COLO668 (cell line): ENCODE measurements around the gene CACNA2D2.
A peak's percentile ranks its signal among the peaks of the same experiment; 100 is the strongest.

Experiments
- DNase-seq: peaks from one replicate; lab custom pipeline; 2025; ENCODE audit not compliant: unreplicated experiment; lab: John Stamatoyannopoulos, UW

CACNA2D2 gene

DNA sequence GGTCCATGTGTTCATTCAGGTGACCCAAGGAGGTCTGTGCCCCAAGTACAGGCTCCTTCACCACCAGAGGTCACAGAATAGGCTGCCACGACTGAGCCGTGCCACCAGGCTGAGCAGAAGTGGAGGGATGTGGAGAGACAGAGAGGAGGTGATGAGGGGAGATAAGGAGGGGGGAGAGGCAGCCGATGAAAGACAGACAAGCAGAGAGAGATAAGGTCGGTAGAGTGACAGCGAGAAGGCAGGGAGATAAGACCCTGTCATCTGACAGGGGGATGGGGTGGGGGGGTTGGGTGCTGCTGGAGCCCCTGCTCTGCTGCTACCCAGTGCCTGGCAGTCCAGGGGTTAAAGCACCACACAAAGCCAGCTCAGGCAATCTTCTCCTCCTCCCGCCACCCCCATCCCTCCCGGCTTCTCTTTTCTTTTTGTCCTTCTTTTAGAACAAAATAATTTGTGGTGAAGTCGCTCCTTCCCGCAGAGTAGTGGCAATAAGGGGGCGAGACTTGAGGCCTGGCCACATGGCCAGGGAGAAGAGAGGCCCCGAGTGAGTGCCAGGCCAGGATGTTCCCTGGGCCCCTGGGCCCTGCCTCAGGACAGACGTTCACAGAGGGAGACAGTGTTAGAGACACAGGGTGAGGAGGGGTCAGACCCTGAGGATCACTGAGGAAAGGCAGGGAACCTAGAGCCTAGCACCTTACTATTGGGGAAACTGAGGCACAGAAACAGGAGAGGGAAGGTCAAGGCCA, 67.9 kb downstream of the CACNA2D2 start:
- DNase-seq: no peak

DNA sequence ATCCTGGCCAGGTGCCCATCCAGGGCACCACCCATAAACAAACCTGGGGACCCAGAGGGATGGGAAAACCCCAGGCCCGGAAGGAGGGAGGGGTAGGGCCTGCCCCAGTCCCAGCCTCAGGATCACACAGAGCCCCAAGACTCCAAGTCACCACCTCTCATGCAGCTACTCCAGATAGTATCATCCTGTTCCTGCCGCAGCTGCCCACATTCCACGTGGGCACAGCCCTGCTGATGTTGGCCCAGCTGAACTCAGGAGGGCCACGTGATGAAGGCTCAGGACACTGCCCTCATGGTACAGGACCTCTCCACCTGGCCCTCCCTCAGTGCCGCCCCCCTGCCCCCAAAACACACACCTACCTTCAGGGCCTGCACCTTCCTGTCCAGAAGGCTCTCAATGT, 69.5 kb downstream of the CACNA2D2 start:
- peak; percentile 20 for DNase-seq

DNA sequence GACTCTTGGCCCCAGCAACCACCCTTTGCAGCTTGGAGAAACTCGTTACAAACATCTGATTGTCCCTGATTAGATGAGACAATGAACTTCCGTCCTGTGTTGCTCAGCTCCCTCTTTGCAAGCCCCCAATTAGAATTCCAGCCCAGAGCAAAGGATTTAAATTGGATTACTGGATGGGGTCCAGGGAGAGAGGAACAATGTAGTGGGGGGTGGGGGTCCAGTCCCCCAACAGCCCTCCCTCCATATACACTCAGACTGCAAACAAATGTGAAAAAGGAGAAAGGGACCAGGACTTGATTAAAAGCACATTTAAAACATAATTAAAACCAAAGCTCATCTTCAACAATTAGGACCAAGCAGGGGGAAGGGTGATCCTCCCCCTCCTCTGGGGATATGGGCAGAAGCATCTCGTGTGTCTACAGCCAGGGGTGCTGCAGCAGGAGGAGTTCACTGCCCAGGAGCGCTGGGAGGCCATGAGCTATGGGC, 72.4 kb downstream of the CACNA2D2 start:
- no peak for DNase-seq

DNA sequence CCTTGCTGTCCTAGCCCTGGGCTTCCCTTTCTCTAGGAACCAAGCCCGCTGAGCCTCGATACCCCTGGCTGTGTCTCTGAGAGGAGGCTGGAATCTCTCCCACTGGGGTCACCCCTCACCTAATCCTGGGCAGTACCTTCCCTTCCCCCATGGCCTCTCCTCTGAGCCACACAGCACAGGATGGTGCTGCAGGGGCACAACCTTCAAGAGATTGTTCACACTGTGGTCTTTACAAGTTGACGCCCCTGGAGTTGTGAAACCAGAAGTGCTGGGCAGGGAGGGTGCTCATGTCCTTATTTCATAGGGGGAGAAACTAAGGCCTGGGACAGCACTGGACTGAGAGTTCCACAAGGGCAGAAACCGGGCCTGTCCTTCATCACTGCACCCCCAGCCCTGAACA, 73.2 kb downstream of the CACNA2D2 start:
- DNase-seq: no peak

DNA sequence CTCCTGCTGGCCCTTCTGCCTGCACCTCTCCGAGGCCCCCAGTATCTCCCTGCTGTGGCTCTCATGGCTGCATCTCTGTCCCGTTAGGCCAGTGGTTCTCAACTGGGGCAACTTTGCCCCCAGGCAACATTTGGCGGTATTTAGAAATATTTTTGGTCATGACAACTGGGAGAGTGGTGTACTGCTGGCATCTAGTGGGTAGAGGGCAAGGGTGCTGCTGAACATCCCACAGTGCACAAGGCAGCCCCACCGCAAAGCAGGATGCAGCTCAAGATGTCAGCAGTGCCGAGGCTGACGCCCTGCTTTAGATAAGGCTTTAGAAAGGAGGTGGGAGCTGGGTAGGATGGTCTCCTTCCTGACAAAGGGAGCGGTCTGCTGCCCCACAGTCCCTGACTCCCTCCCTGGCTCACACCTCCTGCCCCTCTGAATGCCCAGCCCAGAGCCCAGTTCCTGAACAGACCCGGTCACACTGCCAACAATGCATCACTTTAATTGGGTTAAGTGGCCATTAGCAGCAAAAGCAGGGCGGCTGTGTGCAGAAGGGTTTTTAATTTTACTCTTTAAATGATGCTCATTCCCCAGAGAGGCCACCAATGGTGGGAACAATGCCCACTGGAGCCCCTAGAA, 75.3 kb downstream of the CACNA2D2 start:
- DNase-seq: no peak

DNA sequence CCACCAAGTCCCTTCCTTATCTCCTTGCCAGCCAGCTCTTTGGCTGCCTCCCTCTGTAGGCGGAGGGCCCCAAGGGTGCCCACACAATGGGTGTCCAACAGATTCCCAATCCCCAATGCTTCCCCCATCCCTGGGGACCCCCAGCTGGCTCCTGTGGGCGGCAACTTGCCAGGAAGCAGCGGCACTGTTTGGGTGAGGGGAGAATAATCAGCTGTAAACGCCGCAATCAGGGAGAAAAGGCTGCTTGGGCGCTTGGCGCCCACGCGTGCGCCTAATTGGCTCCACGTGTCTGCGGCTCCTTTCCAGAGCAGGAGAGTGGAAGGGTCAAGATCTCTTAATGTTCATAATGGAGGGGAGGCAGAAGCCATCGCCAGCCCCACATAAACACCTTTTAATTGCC, 76.2 kb downstream of the CACNA2D2 start:
- DNase-seq: no peak

DNA sequence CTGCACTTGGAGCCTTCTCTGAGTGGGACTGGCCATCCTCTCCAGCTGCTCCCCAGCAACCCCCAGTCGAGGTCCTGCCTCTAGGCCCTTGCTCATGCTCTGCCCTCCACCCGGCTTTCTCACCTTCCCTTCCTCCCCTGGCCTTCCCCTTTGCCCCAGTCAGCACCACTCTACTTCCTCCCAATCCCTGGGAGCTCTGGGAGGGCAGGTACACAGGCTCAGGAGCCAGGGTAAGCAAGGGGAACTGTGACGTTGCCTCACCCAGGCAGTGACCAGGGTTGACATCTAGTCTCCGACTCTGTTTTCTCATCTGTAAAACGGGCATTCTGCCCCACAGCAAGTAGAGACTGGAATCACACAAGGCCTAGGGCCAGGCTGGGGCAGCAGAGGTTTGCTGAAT, 77.5 kb downstream of the CACNA2D2 start:
- no peak for DNase-seq

DNA sequence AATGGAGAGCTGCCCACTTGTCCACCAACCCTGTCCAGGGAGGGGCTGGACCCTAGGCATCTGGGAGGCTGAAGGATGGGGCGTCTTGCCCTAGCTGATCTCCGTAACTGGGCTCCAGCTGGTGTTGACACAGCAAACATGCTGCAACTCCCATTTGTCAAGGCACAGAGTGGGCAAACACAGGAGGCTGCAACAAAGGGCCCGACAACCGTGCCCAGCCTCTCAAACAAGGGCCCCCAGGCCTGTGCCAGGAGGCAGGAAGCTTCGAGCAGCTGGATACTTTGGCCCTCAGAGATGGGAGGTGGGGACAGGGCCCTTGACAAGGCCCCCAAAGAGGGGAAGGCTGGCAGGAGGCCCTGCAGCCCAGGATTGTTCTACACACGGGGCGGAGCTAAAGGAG, 79.9 kb downstream of the CACNA2D2 start:
- peak; percentile 79 for DNase-seq

DNA sequence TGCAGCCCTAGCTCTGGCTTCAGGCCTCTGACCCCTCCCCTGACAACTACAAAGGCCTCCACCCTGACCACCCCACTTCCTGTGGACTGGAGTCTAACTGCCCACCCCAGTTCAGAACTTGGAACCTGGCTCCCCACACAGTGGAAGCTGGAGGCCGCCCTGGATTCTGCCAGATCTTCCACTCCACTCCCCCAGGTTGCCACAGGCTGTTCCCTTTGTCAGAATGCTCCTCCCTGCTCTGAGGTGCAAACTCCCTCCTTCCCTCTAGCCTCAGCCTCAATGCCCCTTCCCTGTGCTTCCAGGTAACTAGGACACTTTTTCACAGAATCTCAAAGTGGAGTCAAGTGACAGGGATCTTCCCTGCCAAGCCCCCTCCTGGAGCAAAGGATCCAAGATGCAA, 81.3 kb downstream of the CACNA2D2 start:
- DNase-seq: no peak

DNA sequence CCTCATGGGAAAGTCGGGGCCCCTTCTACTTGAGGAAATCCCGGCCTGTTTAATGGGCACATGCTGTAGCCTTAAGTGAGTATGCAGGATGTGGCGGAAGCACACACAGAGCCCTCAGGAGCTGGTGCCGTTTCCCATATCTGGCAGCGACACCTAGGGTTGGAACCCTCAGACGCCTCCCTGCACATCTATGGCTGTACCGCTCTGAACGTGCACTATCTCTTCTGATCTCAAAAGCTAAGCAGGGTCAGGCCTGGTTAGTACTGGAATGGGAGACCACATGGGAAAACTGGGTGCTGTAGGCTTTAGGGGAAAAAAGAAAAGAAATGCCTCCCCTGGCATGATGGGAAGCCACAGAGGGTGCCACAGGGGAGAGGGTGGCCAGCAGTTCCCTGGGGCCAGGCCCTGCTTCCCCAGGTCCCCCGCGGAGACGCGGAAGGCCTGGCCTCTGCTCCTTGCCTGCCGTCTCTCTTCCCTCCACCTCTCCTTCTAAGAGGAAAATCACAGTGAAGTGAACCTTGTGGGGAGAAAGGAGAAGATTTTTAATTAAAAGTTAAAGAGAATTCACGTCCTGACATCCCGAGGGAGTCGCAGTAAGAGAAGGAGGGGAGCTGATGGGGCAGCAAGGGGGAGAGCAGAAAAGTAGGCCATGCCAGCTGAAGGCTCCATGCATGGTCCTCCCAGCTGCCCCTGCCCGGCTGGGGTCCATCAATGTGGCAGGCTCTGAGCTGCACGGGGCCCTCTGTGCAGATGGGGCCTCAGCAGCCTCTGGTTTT, 83.7 kb downstream of the CACNA2D2 start:
- no peak for DNase-seq

DNA sequence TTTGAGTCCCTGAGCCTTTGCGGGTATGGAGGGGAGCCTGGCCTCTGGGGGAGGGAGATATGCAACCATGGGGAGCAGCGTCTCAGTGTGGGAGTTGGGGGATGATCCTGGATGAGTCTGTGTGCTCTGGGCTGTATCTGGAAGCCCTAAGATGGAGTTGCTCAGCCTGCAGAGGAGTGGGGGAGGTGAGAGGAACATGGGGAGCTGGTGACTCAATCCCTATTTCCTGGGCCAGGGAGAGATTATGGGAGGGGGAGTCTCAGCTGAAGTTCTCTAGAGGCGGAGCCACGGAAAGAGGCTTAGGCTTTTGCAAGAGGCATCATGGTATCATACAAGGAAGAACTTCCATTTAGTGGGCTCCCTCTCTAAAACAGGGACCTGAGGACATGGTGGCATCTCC, 84.6 kb downstream of the CACNA2D2 start:
- DNase-seq: no peak

DNA sequence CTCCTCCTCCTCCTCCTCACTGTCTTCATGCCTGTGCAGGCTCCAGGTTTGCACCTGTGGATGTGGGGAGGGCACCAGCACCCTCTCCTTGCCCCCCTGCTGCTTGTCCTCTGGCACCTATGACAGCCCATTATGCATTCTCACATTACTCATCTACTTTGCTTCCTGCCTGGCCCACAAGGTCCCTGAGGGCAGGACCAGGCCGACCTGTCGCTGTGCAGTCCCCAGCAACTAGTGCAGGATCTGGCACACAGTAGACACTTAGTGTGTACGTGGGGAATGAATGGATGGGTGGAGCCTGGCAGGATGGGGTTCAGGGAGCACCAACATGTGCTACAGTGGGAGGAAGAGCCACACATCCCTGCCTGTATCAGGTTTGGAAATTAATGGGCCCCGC, 85.8 kb downstream of the CACNA2D2 start:
- peak; percentile 4 for DNase-seq

DNA sequence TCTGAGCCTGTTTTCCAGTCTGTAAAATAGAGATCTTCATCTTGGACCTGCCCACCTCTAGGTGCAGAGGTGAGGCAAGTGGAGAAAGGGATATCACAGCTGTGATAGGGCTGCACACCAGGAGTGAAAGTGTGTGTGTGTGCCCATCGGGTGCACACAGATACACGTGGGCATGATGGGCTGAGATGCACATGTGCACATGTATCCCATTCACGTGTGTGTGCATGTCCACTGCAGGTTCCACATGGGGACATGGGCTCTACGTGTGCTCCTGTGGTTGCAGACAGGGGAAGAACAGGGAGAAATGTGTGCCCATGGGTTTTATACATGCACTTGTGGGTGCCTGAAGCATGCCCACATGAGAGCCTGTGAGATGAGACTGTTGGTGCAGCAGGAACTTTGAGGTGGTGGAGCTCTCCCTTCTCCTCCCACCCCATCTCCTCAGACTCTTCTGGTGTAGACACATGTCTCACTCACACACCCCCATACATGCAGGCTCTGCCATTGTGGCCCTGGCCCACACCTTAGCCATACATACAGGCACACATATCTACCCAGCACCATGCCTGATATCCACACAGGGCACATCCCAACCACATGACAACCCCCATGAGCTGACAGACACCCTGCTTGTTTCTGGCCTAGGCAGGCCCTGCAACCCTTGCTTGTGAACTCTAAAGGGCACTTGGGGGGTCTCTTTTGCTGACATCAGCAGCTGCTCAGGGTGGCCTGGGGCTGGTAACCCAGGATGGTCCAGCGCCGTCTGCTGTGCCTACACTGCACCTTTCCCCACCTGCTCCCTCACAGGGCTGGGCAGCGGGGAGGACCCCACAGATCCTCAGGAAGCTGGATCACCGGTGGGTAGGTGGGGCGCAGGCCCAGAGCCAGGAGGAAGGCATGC, 86.4 kb downstream of the CACNA2D2 start:
- DNase-seq: no peak

DNA sequence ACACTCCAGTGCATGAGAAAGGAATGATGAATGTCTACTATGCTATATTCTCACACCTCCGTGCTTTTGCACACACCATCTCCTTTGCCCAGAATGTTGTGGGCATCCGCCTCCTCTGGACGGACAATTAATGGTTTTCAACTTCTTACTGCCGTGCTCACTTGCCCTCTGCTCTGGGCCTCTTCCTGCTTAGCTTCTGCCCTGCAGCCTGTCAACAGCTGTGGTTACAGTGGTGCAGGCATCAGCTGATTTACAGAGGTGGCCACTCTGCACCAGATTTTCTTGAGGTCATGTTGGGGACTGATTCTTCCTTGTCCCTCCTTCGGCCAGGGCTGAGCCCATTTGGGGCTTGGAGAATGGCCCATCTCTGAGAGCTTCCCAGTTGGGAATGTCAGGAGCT, 87.6 kb downstream of the CACNA2D2 start:
- no peak for DNase-seq

DNA sequence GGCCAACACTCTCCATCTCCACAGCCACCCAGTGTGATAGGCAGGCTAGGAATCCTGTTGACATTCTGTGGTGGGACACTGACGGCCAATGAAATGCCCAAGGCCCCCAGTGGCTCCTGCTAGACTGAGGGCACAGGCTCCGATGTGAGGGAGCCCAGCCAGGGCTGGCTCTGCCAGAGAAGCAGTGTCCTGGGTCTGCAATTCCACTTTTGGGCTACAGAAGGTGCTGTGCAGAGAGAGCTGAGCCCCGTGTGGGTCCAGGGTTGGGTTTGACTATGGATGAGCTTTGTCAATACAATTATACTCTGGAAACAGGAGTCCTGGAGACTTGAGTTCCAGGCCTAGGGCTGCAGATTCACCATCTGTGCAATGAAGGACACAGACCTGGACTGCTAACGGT, 88.4 kb downstream of the CACNA2D2 start:
- no peak for DNase-seq

DNA sequence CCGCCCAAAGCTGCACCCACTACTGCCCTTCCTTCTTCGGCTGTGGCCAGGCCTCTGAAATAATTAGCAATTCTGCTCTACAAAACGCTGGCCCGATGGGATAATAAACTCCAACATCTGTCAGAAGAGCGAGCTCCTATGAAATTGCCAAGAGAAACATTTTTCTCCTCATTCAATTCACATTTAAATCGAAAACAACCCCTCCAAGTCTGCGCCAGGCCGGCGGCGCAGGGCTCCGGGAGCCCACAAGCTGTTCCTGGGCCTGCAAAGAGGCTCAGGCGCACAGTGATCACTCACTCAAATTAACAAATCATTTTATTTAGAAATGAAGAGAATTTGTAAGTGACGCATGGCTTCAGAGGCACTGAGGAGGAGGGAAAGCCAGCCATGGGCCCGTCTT, 88.8 kb downstream of the CACNA2D2 start:
- DNase-seq: no peak

DNA sequence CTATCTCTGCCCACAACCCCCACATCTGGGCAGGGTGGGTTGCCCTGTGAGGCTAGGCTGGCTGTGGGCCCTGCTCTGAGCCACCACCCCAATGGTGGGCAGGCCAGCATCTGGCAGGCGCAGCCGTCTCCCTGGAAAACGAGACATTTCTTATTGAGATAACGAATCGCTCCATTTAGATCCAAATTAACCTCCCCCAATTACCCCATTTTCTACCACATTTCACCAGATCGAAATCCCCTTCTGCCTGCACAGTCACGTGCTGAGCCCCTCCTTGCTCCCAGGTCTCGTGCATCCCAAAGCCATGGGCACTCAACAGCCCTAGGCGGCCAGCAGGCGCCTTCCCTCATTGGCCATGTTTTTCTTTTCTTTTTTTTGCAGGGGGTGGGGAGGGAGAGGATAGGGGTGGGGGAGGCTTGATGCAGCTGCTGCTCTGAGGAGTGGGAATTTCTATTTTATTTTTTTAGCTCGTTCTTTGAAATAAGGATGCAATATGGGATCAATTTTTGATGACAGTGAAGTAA, 91.1 kb downstream of the CACNA2D2 start:
- no peak for DNase-seq

DNA sequence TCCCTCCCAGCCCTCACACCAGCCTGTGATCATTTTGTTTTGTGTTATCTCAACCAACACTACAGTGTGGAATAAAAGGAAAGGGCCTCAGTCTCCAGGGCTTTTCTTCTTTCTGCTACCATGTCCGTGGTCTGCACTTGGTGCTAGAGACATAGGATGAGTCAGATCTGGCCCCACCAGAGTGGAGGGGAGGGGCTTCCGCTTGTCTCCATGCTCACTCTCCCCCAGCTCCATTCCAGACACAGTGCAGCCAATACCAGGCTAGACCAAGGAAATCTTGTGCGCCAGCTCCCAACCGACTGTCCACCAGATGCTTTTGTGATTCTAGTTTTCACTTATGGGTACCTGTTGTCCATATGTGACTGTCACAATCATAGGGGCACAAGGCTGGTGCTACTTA, 92.2 kb downstream of the CACNA2D2 start:
- no peak for DNase-seq

DNA sequence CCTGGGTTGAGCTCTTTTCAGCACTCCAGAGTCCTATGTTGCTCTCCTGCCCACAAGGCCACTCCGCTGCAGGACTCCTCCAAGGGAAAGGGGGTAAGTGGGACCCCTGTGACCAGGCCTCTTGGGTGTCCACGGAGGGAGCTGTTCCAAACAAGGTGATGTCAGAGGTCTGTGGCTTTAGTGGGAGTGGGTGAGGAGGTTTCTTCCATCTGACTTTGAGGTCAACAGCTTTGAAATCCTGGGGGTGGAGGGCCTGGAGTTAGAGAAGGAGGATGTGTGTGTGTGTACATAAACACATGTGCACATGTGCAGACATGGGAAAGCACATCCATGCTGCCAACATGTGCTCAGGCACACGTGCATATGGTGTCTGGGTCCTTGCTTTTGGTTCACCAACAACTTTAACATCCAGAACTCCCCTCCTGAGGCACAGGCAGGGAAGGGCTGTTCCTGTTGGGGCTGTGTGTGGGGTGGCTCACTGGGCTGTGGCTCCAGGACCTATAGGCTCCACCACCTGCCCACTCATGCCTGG, 92.8 kb downstream of the CACNA2D2 start:
- DNase-seq: no peak

DNA sequence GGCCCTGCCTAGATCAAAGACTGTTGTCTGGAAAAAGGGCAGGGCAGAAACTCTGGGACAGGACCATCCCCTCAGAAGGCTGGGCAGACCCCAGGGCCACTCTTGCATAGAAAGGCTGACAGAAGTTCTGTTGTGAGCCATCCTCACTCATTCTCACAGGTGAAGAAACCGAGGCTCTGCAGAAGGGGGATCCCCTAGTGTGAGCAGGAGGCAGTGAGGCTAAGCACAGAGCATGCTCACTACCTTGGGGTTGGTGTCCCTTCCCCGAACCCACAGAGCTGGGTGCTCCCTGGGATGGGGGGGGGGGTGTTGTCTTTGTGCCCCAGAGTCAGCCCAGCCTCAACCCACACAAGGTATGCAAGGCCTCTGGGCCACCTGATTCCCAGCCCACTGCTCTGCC, 93.2 kb downstream of the CACNA2D2 start:
- no peak for DNase-seq
